Cardiac fibroblast (primary cell): ENCODE data around the gene BSN.

Experiments
- DNase-seq, 2 donors: peaks; one replicate each; pipeline versions ENCODE4 v3.0.0 to v3.0.0-alpha.2; 2010; ENCODE audit warnings: low read depth in 2 of 2
- H3K4me3 ChIP-seq, 2 donors: replicated peaks in 1 of 2; 1 replicate in 1 of 2; 2 replicates in 1 of 2; pipeline ENCODE4 v1.5.1; 2011; ENCODE audit warnings: low read depth in 2 of 2, low read length in 2 of 2, mild to moderate bottlenecking in 2 of 2, moderate library complexity in 1 of 2
- CTCF ChIP-seq: IDR thresholded peaks from one replicate; pipeline ENCODE4 v1.5.1; 2011; ENCODE audit warnings: low read depth, mild to moderate bottlenecking, low read length, inconsistent platforms

BSN gene

GRCh38 chr3:49609815-49610214 is 55.5 kb downstream of the BSN start:
- H3K4me3 ChIP-seq, result no peak overlapping the region
- TF ChIP-seq CTCF, result no peak
- no peak for DNase-seq

GRCh38 chr3:49610666-49611280 is 56.5 kb downstream of the BSN start:
- no peak for TF ChIP-seq CTCF
- no peak for DNase-seq
- H3K4me3 ChIP-seq, result no peak overlapping the region

- H3K4me3 ChIP-seq, result no peak overlapping the region
- DNase-seq, result no peak
- TF ChIP-seq CTCF, result no peak
These were observed 57.0 kb downstream of the BSN start for GRCh38 chr3:49611291-49611690.

- TF ChIP-seq CTCF, result no peak
- H3K4me3 ChIP-seq, result no peak overlapping the region
These were observed 57.4 kb downstream of the BSN start for GRCh38 chr3:49611719-49612118.

GRCh38 chr3:49614936-49615335 is 60.7 kb downstream of the BSN start:
- DNase-seq, result no peak
- no peak overlapping the region for H3K4me3 ChIP-seq
- no peak for TF ChIP-seq CTCF

More at GRCh38 chr3:49611719-49612118, 57.4 kb downstream of the BSN start:
- peak in 1 of 2 donors; percentile 43 for DNase-seq

GRCh38 chr3:49616061-49616460 is 61.8 kb downstream of the BSN start:
- DNase-seq, result no peak
- no peak for TF ChIP-seq CTCF
- no peak overlapping the region for H3K4me3 ChIP-seq

GRCh38 chr3:49616491-49616941 is 62.2 kb downstream of the BSN start:
- peak; percentile 20 to 71 for DNase-seq
- no peak overlapping the region for H3K4me3 ChIP-seq
- no peak for TF ChIP-seq CTCF
